ENCODE results near the gene NAPA. TPM values are rescaled to one million over a fixed set of nuclear protein-coding genes. Genes with fewer than 3 reads are reported as not detected.

The NAPA gene
- total RNA-seq, 1 experiment from 2014 or later, result 98.3 TPM

DNA sequence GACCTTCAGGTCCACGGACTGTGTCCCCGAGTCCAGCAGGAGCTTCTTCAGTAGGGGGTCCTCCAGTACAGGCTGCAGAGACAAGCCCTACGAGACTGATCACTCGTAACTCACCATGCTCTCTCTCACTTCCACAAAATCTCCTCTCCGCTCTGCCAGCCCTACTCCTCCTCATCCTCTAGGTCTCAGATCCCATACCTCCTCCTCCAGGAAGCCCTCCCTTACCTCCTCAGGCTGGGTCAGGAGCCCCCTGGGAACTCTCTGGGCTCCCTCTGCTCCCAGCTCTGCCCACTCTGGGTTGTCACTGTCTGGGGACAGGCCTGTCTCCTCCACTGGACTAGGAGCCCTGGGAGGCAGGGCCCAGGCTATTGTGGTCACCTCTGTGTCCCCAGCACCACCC lies 23.9 kb upstream of the NAPA start:
- Histone ChIP-seq H3K36me3 (replicated peaks; ENCODE audit: control insufficient read depth, insufficient read depth, low read length) (no peaks in the 10 kb centered on the region), H3K27me3 (ENCODE audit: control insufficient read depth, insufficient read depth, low read length) (no peaks in the 10 kb centered on the region), H3K4me3 (ENCODE audit: insufficient read depth, low read depth, low read length) (no peak overlapping the region)
- DNase-seq, result no peak

DNA sequence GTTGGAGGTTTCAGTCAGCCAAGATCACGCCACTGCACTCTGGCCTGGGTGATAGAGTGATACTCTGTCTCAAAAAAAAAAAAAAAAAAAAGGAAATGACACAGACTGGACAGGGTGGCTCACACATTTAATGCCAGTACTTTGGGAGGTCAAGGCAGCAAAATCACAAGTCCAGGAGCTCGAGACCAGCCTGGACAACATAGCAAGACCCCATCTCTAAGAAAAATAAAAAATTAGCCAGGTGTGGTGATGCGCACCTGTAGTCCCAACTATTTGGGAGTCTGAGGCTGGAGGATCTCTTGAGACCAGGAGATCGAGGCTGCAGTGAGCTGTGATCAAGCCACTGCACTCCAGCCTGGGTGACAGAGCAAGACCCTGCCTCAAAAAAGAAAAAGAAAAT lies 22.6 kb upstream of the NAPA start:
- Histone ChIP-seq H3K36me3 (replicated peaks; ENCODE audit: control insufficient read depth, insufficient read depth, low read length) (no peaks in the 10 kb centered on the region), H3K27me3 (ENCODE audit: control insufficient read depth, insufficient read depth, low read length) (no peaks in the 10 kb centered on the region), H3K4me3 (ENCODE audit: insufficient read depth, low read depth, low read length) (no peak overlapping the region)
- no peak for DNase-seq

DNA sequence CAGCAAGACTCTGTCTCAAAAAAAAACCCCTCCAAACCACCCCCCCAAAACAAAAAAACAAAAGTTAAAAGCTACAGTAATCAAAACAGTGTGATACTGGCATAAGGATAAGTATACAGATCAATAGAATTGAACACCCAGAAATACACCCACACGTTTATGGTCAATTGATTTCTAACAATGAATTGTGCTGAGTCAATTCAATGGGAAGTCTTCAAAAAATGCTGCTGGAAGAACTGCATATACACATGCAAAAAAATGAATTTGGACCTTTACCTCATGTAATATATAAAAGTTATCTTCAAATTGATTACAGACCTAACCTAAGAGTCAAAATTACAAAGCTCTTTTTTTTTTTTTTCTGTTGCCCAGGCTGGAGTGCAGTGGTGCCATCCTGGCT lies 19.8 kb upstream of the NAPA start:
- no peak for DNase-seq
- Histone ChIP-seq H3K4me3 (ENCODE audit: insufficient read depth, low read depth, low read length) (no peak overlapping the region), H3K27me3 (ENCODE audit: control insufficient read depth, insufficient read depth, low read length) (no peaks in the 10 kb centered on the region; the same call in 1 of the 2 replicates), H3K36me3 (replicated peaks; ENCODE audit: control insufficient read depth, insufficient read depth, low read length) (no peaks in the 10 kb centered on the region)

DNA sequence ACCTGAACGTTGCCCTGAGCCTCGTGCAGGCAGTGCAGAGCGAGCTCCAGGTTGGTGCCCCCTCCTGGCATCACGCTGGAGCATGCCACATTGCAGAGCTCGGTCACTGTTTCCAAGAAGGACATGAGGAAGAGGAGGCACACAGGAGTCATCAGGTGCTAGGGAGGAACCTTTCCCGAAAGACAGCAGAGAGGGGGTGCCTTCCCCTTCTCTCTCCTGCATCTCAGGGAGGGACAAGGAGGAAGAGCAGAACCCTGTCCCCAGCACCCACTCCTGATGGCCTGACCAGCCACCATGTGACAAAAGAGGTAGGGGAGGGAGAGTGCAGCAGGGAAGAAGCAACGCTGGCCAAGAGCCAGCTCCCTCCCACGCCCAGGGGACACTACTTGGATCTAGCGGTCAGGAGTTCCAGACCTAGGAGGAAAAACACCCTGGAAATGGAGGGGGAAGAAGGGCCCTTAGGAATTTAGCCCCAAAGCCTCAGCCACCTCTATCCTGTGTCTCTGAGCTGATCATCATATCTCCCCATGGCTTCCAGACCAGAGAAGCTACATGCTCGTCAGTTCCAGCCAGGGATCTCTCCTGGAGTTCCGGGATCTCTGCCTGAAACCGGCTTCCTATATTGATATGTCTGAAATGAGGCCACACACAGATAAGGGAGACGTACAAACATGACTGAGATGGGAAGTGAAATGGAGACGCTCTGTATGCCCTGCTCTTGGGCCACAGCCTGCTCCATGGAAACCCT lies 17.0 kb upstream of the NAPA start:
- H3K27me3 ChIP-seq (ENCODE audit: control insufficient read depth, insufficient read depth, low read length), result no peaks in the 10 kb centered on the region; the same call in 1 of the 2 replicates
- H3K36me3 ChIP-seq (replicated peaks; ENCODE audit: control insufficient read depth, insufficient read depth, low read length), result no peaks in the 10 kb centered on the region
- peak; percentile 38 for DNase-seq
- no peak overlapping the region for H3K4me3 ChIP-seq (ENCODE audit: insufficient read depth, low read depth, low read length)

DNA sequence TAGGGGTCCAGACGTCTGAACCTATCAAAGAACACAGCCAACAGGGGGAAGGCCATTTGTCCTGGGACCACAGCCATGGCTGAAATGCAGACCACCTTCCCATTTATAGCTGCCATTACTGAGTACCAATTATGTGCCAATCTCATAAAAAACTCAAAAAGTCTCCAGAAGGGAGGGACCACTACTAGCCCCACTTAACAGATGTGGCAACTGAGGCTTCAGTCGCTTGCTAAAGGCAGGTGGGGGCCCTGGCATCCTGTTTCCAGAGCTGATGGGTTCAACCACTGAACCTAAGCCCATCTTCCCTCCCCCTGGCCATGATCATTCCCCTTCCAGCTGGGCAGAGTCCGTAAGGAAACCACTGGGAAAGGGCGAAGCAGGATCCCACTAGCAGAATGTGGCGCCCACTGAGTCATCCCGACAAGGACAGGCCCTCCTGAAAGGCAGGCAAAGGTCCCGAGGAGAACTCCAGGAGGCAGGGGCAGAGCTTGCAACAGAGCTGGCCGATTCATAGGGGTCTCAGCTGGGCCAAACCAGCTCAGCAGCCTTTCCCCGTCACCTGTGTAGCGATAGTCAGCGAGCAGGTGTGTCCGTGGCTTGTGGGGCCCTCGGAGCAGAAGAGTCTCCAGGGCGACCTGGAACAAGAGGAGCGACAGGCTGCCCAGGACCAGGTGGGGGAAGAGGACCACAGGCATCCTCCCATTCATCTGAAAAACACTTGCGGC lies 14.3 kb upstream of the NAPA start:
- DNase-seq, result no peak
- Histone ChIP-seq H3K4me3 (ENCODE audit: insufficient read depth, low read depth, low read length) (no peak overlapping the region), H3K36me3 (replicated peaks; ENCODE audit: control insufficient read depth, insufficient read depth, low read length) (no peaks in the 10 kb centered on the region), H3K27me3 (ENCODE audit: control insufficient read depth, insufficient read depth, low read length) (no peaks in the 10 kb centered on the region; the same call in 1 of the 2 replicates)

DNA sequence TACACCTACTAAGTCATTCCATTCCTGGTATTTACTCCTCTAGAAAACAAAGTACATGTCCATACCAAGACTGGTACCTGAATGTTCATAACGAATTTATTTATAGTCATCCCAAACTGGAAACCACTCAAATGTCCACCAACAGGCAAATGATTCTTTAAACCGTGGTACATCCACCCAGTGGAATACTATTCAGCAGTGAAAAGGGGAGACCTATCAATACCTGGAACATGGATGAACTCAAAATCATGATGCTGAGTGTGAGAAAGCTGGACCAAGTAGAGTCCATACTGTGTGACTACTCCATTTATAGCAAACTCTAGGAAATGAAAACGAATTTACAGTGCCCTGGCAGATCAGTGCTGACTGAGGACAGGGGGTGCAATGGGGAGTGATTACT lies 11.9 kb upstream of the NAPA start:
- Histone ChIP-seq H3K27me3 (ENCODE audit: control insufficient read depth, insufficient read depth, low read length) (no peaks in the 10 kb centered on the region; the same call in 1 of the 2 replicates), H3K36me3 (replicated peaks; ENCODE audit: control insufficient read depth, insufficient read depth, low read length) (no peaks in the 10 kb centered on the region)
- DNase-seq, result no peak

DNA sequence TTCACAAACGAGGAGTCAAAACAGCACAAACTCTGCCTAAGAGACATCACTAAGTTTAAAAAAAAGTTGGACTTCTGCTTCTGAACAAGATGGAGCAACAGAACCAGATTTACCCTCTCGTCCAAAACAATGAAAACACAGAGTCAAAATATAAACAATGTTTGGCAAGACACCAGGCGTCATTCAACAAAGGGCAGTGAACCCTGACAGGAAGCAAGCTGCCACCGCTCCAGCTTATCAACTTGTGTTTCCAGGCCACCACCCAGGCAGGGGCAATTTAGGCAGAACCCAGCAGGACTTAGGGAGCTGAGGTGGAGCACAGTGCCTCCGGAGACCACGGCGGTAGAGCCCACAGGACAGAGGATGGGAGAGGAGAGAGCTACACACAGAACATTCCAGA lies 8.6 kb upstream of the NAPA start:
- H3K4me3 ChIP-seq (ENCODE audit: insufficient read depth, low read depth, low read length), result no peak overlapping the region
- peak; percentile 28 for DNase-seq
- H3K27me3 ChIP-seq (ENCODE audit: control insufficient read depth, insufficient read depth, low read length), result no peaks in the 10 kb centered on the region
- H3K36me3 ChIP-seq (replicated peaks; ENCODE audit: control insufficient read depth, insufficient read depth, low read length), result no peaks in the 10 kb centered on the region

More for the DNA sequence above, 11.9 kb upstream of the NAPA start:
- H3K4me3 ChIP-seq (ENCODE audit: insufficient read depth, low read depth, low read length), result no peak overlapping the region

DNA sequence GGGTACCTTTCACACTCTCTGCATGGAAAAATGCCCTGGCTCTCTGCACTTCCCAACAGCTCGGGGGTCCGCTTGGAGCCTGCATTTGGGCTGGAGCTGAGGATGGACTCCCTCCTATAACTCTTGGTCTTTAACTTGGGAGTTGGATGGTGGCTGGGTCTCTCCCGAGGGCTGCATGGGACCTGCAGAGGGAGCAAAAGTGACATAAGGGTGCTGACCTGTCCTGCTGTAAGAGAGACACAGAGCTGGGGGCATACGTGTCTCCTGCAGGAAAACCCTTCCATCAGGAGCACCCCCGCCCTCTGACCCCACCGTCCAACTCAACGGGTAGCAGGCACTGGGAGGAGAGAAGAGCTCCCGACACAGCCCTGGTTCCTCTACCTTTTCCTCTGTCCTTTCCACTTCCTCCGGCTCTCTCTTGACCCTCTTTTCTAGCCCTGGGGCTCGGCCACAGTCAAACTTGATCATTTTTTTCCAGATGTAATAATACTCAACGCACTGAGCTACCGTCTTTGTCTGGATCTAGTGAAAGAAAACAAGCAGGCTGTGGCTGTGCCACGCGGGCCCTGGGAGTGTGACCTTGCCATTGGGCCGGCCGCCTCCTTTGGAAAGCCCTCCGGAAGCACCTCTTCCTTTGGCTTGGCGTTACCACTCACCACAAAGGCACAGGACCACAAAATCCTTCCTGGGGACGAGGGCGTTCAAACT lies 6.8 kb upstream of the NAPA start:
- no peaks in the 10 kb centered on the region for H3K36me3 ChIP-seq (replicated peaks; ENCODE audit: control insufficient read depth, insufficient read depth, low read length)
- H3K4me3 ChIP-seq (ENCODE audit: insufficient read depth, low read depth, low read length), result no peak overlapping the region
- H3K27me3 ChIP-seq (ENCODE audit: control insufficient read depth, insufficient read depth, low read length), result no peaks in the 10 kb centered on the region
- peak; percentile 46 for DNase-seq

DNA sequence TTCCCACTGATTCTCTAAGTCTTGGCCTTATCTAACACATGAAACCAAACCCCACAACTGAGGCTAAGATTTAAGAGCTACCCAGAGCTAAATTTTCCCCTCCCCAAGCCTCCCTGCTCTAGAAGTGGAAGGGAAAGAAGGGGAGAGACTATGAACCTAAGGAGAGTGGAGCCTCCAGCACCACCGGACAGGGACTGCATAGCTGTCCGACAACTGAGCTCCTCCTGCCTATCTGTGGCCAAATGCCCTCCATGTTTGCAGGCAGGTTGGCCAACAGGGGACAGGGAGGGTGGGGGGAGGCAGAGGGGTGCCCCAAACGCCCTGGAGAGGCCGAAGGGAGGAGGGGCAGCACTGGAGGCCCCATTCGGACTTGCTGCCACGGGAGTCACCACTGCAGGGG lies 6.0 kb upstream of the NAPA start:
- H3K36me3 ChIP-seq (replicated peaks; ENCODE audit: control insufficient read depth, insufficient read depth, low read length), result no peaks in the 10 kb centered on the region
- H3K4me3 ChIP-seq (ENCODE audit: insufficient read depth, low read depth, low read length), result no peak overlapping the region
- DNase-seq, result peak; percentile 36
- no peaks in the 10 kb centered on the region for H3K27me3 ChIP-seq (ENCODE audit: control insufficient read depth, insufficient read depth, low read length)

DNA sequence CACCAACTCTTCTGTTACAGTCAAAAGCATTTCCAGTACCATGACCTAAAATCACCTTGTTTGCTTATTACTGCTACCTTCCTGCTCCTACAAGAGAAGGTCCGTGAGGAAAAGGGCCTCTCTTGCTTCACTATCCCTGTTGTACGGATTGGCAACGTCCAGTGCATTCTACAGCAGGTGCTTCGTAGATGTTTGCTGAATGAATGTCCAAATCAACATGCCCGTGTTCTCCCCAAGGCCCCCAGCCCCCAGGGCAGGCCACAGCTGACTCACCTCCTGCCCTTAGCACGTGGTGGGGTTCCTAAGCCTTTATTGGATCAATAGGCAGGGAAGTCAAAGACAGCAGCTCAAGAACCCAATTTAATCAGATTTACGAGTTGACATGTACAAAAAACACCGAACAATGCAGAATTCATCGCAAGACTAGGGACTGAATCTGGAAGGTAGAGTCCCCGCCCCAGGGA lies 5.5 kb upstream of the NAPA start:
- peak; percentile 32 for DNase-seq
- Histone ChIP-seq H3K4me3 (ENCODE audit: insufficient read depth, low read depth, low read length) (no peak overlapping the region), H3K36me3 (replicated peaks; ENCODE audit: control insufficient read depth, insufficient read depth, low read length) (no peaks in the 10 kb centered on the region), H3K27me3 (ENCODE audit: control insufficient read depth, insufficient read depth, low read length) (no peaks in the 10 kb centered on the region)

DNA sequence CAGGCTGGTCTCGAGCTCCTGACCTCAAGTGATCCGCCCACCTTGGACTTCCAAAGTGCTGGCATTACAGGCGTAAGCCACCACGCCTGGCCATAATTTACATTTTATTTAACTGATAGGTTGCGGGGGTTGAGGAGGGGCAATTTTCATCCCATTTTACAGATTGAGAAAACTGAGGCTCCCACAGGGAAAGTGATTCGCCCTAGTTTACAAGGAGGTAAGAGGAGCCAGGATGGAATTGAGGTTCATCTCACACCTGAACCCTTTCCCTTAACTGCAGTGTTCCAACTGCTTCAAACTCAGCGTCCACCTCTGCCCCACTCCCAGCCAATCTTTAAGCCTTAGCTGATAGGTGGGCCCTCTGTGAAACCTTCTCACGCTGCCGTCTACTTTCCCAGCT lies 4.0 kb upstream of the NAPA start:
- no peaks in the 10 kb centered on the region for H3K36me3 ChIP-seq (replicated peaks; ENCODE audit: control insufficient read depth, insufficient read depth, low read length)
- DNase-seq, result no peak
- no peak overlapping the region for H3K4me3 ChIP-seq (ENCODE audit: insufficient read depth, low read depth, low read length)
- no peaks in the 10 kb centered on the region for H3K27me3 ChIP-seq (ENCODE audit: control insufficient read depth, insufficient read depth, low read length)

DNA sequence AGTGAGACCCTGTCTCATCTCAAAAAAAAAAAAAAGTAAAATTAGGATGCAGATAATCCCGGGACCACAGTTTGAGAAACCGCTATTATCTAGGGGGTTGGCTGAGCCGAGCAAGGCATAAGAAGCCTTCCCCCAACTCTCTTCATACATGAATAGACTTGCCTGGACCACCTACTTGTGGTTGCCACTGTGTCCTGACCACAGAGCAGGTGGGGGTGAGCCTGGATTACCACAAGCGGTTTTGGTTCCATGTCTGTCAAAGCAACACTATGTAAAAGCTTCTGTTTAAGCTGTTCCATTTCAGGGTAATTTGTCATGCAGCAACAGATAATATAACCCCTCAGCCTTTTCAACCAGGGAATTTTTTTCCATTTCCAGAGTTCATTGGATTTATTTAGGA lies 3.3 kb upstream of the NAPA start:
- no peak for DNase-seq
- H3K4me3 ChIP-seq (ENCODE audit: insufficient read depth, low read depth, low read length), result no peak overlapping the region
- H3K27me3 ChIP-seq (ENCODE audit: control insufficient read depth, insufficient read depth, low read length), result no peaks in the 10 kb centered on the region
- no peaks in the 10 kb centered on the region for H3K36me3 ChIP-seq (replicated peaks; ENCODE audit: control insufficient read depth, insufficient read depth, low read length)

DNA sequence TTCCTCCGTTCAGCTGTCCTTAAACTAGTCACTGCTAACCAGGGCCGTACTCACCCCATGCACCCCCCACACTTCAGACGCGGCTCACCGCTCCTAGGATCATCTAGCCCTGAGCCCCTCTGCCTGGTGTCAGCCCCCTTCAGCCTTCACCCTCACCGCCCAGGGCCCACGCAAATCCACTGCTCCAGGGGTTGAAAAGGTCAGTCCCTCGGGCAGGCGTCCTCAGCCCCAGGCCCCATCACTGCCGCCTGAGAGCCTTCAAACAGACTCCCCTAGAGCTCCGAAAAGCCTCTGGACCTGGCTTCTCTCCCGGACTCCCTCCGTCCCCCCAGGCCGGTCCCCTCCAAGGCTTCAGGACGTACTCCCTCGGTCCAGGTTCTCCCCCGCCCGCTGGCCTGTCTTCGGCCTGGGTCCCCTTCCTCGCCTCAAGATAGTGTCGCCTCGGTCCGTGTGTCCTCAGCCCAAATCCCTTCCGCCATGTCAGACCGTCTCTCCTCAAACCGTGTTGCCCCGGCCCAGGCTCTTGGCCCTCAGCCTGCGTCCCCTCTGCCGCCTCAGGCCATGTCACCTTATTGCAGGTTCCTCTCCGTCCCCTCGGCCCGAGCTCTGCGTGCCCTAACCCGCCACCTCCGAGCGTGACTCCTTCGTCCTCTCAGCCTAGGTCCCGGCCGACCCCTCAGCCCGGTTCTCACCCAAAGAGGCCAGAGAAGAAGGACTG lies 553 bp downstream of the NAPA start:
- Histone ChIP-seq H3K27me3 (ENCODE audit: control insufficient read depth, insufficient read depth, low read length) (no peaks in the 10 kb centered on the region), H3K4me3 (ENCODE audit: insufficient read depth, low read depth, low read length) (peak overlapping the region; percentile 74), H3K36me3 (replicated peaks; ENCODE audit: control insufficient read depth, insufficient read depth, low read length) (no peaks in the 10 kb centered on the region)
- DNase-seq, result no peak

DNA sequence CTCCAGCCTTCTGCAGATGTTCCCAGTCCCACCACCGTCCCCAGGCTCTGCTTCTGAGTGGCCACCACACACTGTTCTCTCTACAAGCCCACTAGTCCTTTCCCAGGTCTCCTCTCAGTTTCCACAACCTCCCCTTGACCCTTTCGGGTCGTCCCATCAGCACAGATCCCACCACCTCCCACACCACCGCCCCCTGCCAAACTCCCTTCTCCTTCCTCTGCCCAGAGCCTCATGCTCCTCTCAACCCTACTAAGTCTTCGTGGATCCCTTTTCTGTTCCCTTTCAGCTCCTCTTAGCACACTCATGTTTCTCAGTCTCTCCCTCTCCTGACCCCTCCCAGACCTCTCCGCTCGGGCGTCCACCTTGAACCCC lies 1.9 kb downstream of the NAPA start:
- Histone ChIP-seq H3K36me3 (replicated peaks; ENCODE audit: control insufficient read depth, insufficient read depth, low read length) (no peaks in the 10 kb centered on the region), H3K27me3 (ENCODE audit: control insufficient read depth, insufficient read depth, low read length) (no peaks in the 10 kb centered on the region), H3K4me3 (ENCODE audit: insufficient read depth, low read depth, low read length) (no peak overlapping the region)
- DNase-seq, result no peak
